SK-N-SH (cell line): ENCODE results near the gene CYP1A1. TPM values are rescaled to one million over a fixed set of nuclear protein-coding genes. Genes with fewer than 3 reads are reported as not detected.

ENCODE experiments used
- CTCF ChIA-PET: fragments of 300-600, 350-600 bp; formaldehyde crosslinking; extraction: SDS; loops from one replicate; lab custom pipeline; 2021; lab: Yijun Ruan, JAX
- POLR2A ChIA-PET: fragments of 350-600 bp; sonication (Branson Sonifier 250); formaldehyde crosslinking; extraction: SDS; loops from one replicate; lab custom pipeline; 2020; ENCODE audit warnings: antibody characterized with exemption, inconsistent platforms; lab: Yijun Ruan, JAX
- DNase-seq: peaks from one replicate; pipeline ENCODE4 v3.0.0; 2012
- H2AFZ ChIP-seq: fragments of 200-600 bp; sonication (generic); 2 replicates; pipeline ENCODE4 v1.8.1; 2016; ENCODE audit warnings: antibody characterized with exemption, mild to moderate bottlenecking, low read depth
- H3F3A ChIP-seq: fragments of 200-600 bp; sonication (generic); replicated peaks from 2 replicates; pipeline ENCODE3; 2016; ENCODE audit warnings: antibody characterized with exemption, mild to moderate bottlenecking; ENCODE audit not compliant: insufficient read depth
- H3K27ac ChIP-seq, 2 experiments: fragments of 200-500 bp in 1 of 2; fragments of 200-600 bp in 1 of 2; sonication (Bioruptor generic) in 1 of 2; sonication (generic), shearing (Covaris generic) in 1 of 2; 2 replicates each; pipeline versions ENCODE4 v1.5.1 to v1.6.1; 2014 to 2016; ENCODE audit warnings: low read depth in 2 of 2, inconsistent platforms in 1 of 2, low read length in 1 of 2, mild to moderate bottlenecking in 1 of 2, mixed read lengths in 1 of 2
- H3K27me3 ChIP-seq: fragments of 200-600 bp; sonication (generic), shearing (Covaris generic); 2 replicates; pipeline ENCODE4 v1.6.1; 2016; ENCODE audit warnings: mixed run types; ENCODE audit not compliant: insufficient read depth
- H3K36me3 ChIP-seq, 2 experiments: fragments of 200-500 bp in 1 of 2; fragments of 200-600 bp in 1 of 2; sonication (Bioruptor generic) in 1 of 2; sonication (generic) in 1 of 2; replicated peaks in 1 of 2; 2 replicates each; pipeline versions ENCODE3 to v1.5.1; 2014 to 2016; ENCODE audit warnings: low read length in 1 of 2, mild to moderate bottlenecking in 1 of 2; ENCODE audit not compliant: insufficient read depth in 2 of 2, control insufficient read depth in 1 of 2
- H3K4me1 ChIP-seq, 2 experiments: fragments of 200-500 bp in 1 of 2; fragments of 200-600 bp in 1 of 2; sonication (Bioruptor generic) in 1 of 2; sonication (generic), shearing (Covaris generic) in 1 of 2; 2 replicates each; pipeline versions ENCODE4 v1.5.1 to v1.6.1; 2014 to 2016; ENCODE audit warnings: low read depth in 1 of 2, low read length in 1 of 2, mixed run types in 1 of 2; ENCODE audit not compliant: insufficient read depth in 2 of 2, control insufficient read depth in 1 of 2
- H3K4me2 ChIP-seq: fragments of 200-600 bp; sonication (generic), shearing (Covaris generic); 2 replicates; pipeline ENCODE4 v1.6.1; 2017; ENCODE audit warnings: mixed run types
- H3K4me3 ChIP-seq, 2 experiments: fragments of 200-500 bp in 1 of 2; fragments of 200-600 bp in 1 of 2; sonication (Bioruptor generic) in 1 of 2; sonication (generic), shearing (Covaris generic) in 1 of 2; 2 replicates each; pipeline versions ENCODE4 v1.5.1 to v1.8.1; 2014 to 2016; ENCODE audit warnings: low read depth in 2 of 2, inconsistent platforms in 1 of 2, low read length in 1 of 2, mild to moderate bottlenecking in 1 of 2, mixed read lengths in 1 of 2, moderate library complexity in 1 of 2
- H3K79me2 ChIP-seq: fragments of 200-600 bp; sonication (generic); 2 replicates; pipeline ENCODE4 v1.8.1; 2017; ENCODE audit warnings: mild to moderate bottlenecking; ENCODE audit not compliant: insufficient read depth
- H3K9ac ChIP-seq: fragments of 200-600 bp; sonication (generic); 2 replicates; pipeline ENCODE4 v1.6.1; 2017; ENCODE audit warnings: mixed run types
- H3K9me2 ChIP-seq: fragments of 200-600 bp; sonication (generic); 2 replicates; pipeline ENCODE4 v1.6.1; 2017; ENCODE audit warnings: mixed run types
- H3K9me3 ChIP-seq: fragments of 200-600 bp; sonication (generic); 2 replicates; pipeline ENCODE4 v1.6.1; 2017; ENCODE audit warnings: mixed run types, mild to moderate bottlenecking, moderate library complexity
- H4K20me1 ChIP-seq: fragments of 200-600 bp; sonication (generic); 2 replicates; pipeline ENCODE4 v1.6.1; 2017; ENCODE audit warnings: mild to moderate bottlenecking, mixed run types; ENCODE audit not compliant: insufficient read depth
- CHD2 ChIP-seq: fragments of 150-350 bp; IDR thresholded peaks from 2 replicates; pipeline ENCODE4 v1.6.1; 2018; ENCODE audit warnings: low read length; ENCODE audit not compliant: partially characterized antibody
- EP300 ChIP-seq, 2 experiments: IDR thresholded peaks; 2 replicates each; pipeline versions ENCODE4 v1.4.0 to v1.6.1; 2012; ENCODE audit warnings: borderline replicate concordance in 1 of 2, low read depth in 1 of 2, low read length in 1 of 2
- EZH2phosphoT487 ChIP-seq: fragments of 200-600 bp; sonication (generic); IDR thresholded peaks from 2 replicates; pipeline ENCODE4 v1.6.1; 2017; ENCODE audit warnings: low read depth, mixed run types, mild to moderate bottlenecking, antibody characterized with exemption, moderate library complexity, borderline replicate concordance
- FOXM1 ChIP-seq: IDR thresholded peaks from 2 replicates; pipeline ENCODE4 v1.4.0; 2012; ENCODE audit warnings: low read depth, mild to moderate bottlenecking
- GATA2 ChIP-seq: sonication (generic); formaldehyde crosslinking; IDR thresholded peaks from 2 replicates; pipeline ENCODE4 v1.5.0; 2020; ENCODE audit warnings: mild to moderate bottlenecking, missing genetic modification reagents
- MEF2A ChIP-seq: IDR thresholded peaks from 2 replicates; pipeline ENCODE4 v1.4.0; 2012; ENCODE audit warnings: low read depth, borderline replicate concordance
- MXI1 ChIP-seq: IDR thresholded peaks from 2 replicates; pipeline ENCODE4 v1.6.1; 2012; ENCODE audit warnings: mild to moderate bottlenecking, low read depth, low read length, improper control_type of control experiment
- NFIC ChIP-seq: IDR thresholded peaks from 2 replicates; pipeline ENCODE4 v1.4.0; 2012; ENCODE audit warnings: borderline replicate concordance
- POLR2AphosphoS5 ChIP-seq: IDR thresholded peaks from 2 replicates; pipeline ENCODE4 v1.6.1; 2012; ENCODE audit warnings: low read depth, low read length
- REST ChIP-seq: IDR thresholded peaks from 2 replicates; pipeline ENCODE4 v1.6.1; 2012; ENCODE audit warnings: mild to moderate bottlenecking, low read depth, low read length, moderate library complexity
- RXRA ChIP-seq: IDR thresholded peaks from 2 replicates; pipeline ENCODE4 v1.4.0; 2012; ENCODE audit warnings: low read depth, mild to moderate bottlenecking, borderline replicate concordance
- TAF1 ChIP-seq: IDR thresholded peaks from 2 replicates; pipeline ENCODE4 v1.6.1; 2012; ENCODE audit warnings: low read depth, mild to moderate bottlenecking, low read length, moderate library complexity, borderline replicate concordance
- TCF12 ChIP-seq: IDR thresholded peaks from 2 replicates; pipeline ENCODE4 v1.4.0; 2012
- WGBS: methylation state at CpG from one replicate; pipeline ENCODE4 v1.1.6; 2017; ENCODE audit warnings: low lambda C conversion rate; 5-methylcytosine and 5-hydroxymethylcytosine counted together
- polyA plus RNA-seq, 3 experiments: library from polyadenylated mRNA; depleted of rRNA; stranded (reverse); fragments of >200 nt; gene quantifications; 2 replicates each; pipeline ENCODE4 v1.2.3, GENCODE V29; 2012
- TF ChIP-seq, protein P1 (sequence below): IDR thresholded peaks from 2 replicates; pipeline ENCODE4 v1.4.0; 2012; ENCODE audit warnings: low read depth, borderline replicate concordance
- TF ChIP-seq, protein P2 (sequence below): IDR thresholded peaks from 2 replicates; pipeline ENCODE4 v1.4.0; 2012; ENCODE audit warnings: low read depth

Gene CYP1A1
- polyA plus RNA-seq, 1 of the 3 experiments (the other 2 are of a cell fraction) = 0.07 TPM

DNA sequence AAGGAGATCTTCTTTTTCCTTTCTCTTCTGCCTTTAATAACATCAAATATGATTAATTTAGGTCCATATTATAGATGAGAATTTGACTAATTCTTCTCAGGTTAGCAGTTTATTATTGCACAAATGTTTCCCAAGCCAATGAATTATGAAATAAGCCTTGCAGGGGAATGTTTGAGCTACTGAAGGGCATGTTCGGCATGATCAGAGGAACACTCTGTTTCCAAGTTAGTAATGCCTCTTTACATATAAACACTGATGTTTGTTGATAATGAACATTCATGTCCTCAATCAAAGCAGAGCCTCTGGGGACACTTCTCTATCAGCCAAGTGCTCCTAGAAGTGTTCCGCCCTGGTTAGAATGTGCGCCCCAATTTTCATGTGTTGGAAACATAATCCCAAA is 10.0 kb upstream of the CYP1A1 start:
- Histone ChIP-seq H3K4me3 (no peak overlapping the region), H2AFZ (no peak overlapping the region), H3F3A (no peaks in the 10 kb centered on the region), H3K79me2 (no peaks in the 10 kb centered on the region), H3K4me1 (no peaks in the 10 kb centered on the region), H3K27ac (no peak overlapping the region), H4K20me1 (no peaks in the 10 kb centered on the region), H3K36me3 (no peaks in the 10 kb centered on the region), H3K27me3 (peaks cover 58% of the 10 kb centered on the region), H3K9me3 (no peaks in the 10 kb centered on the region), H3K9ac (no peak overlapping the region), H3K4me2 (no peak overlapping the region), H3K9me2 (no peaks in the 10 kb centered on the region)
- POLR2A ChIA-PET = no interaction called here
- TF ChIP-seq CHD2 = no peak
- no peak for TF ChIP-seq NFIC
- TF ChIP-seq TCF12 = no peak
- no peak for TF ChIP-seq MEF2A
- TF ChIP-seq EZH2phosphoT487 = no peak
- no peak for TF ChIP-seq POLR2AphosphoS5
- TF ChIP-seq, protein P1, sequence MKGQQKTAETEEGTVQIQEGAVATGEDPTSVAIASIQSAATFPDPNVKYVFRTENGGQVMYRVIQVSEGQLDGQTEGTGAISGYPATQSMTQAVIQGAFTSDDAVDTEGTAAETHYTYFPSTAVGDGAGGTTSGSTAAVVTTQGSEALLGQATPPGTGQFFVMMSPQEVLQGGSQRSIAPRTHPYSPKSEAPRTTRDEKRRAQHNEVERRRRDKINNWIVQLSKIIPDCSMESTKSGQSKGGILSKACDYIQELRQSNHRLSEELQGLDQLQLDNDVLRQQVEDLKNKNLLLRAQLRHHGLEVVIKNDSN = no peak
- TF ChIP-seq TAF1 = no peak
- no peak for TF ChIP-seq GATA2 (CRISPR knock-in tag)
- no peak for TF ChIP-seq FOXM1
- TF ChIP-seq RXRA = no peak
- 21% methylated on average over 3 of the region's 3 CpGs for WGBS
- DNase-seq = no peak
- CTCF ChIA-PET = interaction anchor here (0.6 to 2.1 kb wide), 5 partner anchors 25 to 101 kb away, joined by 3 to 6 read pairs (median 4); no protein-coding TSS in a partner anchor

- H2AFZ ChIP-seq = no peak overlapping the region
- H3K27ac ChIP-seq = no peak overlapping the region
- CTCF ChIA-PET = interaction anchor here (0.8 to 2.1 kb wide), 3 partner anchors 35 to 105 kb away, joined by 3 to 6 read pairs (median 6); no protein-coding TSS in a partner anchor
- TF ChIP-seq REST (no peak), MXI1 (no peak), POLR2AphosphoS5 (no peak), EP300 (IDR thresholded peaks at IDR 0.05; ENCODE audit: borderline replicate concordance in 1 of 2, low read depth in 1 of 2, low read length in 1 of 2) (no peak)
- TF ChIP-seq, protein P2, sequence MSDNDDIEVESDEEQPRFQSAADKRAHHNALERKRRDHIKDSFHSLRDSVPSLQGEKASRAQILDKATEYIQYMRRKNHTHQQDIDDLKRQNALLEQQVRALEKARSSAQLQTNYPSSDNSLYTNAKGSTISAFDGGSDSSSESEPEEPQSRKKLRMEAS = no peak
- TF ChIP-seq, all 33 proteins: peak for 0
- Histone ChIP-seq H4K20me1 (no peaks in the 10 kb centered on the region), H3K36me3 (no peaks in the 10 kb centered on the region), H3K9me3 (no peaks in the 10 kb centered on the region), H3K4me1 (no peaks in the 10 kb centered on the region), H3K4me3 (no peak overlapping the region), H3K79me2 (no peaks in the 10 kb centered on the region), H3F3A (no peaks in the 10 kb centered on the region), H3K4me2 (no peak overlapping the region), H3K9ac (no peak overlapping the region), H3K9me2 (no peaks in the 10 kb centered on the region), H3K27me3 (peaks cover 62% of the 10 kb centered on the region)
- WGBS = 51% methylated on average over 3 of the region's 3 CpGs
- POLR2A ChIA-PET = no interaction called here
- no peak for DNase-seq
Measured at GRCh38 chr15:74733269-74733668, 7.9 kb upstream of the CYP1A1 start.
